Measurements from ENCODE around the gene BRSK2.

- no peak for TF ChIP-seq CTCF (conservative IDR thresholded peaks at IDR 0.05; ENCODE audit: low read depth, low read length)
- no peak for TF ChIP-seq EZH2 (IDR thresholded peaks at IDR 0.05; ENCODE audit: low read length, unreplicated experiment)
- no peak for TF ChIP-seq EZH2phosphoT487 (IDR thresholded peaks at IDR 0.05; ENCODE audit: borderline replicate concordance, low read length)
Observed at GRCh38 chr11:1470681-1471611, 81.2 kb downstream of the BRSK2 start.
